ENCODE measurements around the gene TOP3B. TPM values are rescaled to one million over a fixed set of nuclear protein-coding genes. Genes with fewer than 3 reads are reported as not detected.

TOP3B gene
- total RNA-seq, 4 donors from 2014 or later: 8.9 to 24.9 (median 18.6) TPM

DNA sequence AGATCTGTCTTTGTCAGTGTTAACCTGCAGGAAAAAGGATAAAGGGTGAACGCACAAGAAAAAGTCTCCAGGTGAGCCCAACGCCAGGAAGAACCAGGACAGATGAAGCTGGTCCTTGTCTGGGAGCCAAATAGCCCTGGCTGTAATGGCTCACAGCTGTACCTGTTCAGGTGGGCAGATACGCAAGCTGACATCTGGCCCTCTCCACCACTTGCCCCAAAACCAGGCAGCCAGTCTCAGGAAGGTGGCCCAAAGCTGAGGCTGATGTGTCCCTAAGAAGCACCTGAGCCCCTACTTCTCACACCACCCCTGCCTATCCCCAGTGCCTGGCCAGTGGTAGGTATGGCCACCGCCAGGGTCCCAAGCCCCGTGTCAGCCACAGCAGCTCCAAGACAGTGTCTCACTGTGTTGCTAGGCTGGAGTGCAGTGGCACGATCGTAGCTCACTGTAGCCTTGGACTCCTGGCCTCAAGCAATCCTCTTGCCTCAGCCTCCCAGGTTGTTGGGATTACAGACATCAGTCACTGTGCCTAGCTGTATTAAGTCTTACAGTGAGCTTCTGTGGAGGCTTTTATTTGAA is 14.8 kb downstream of the TOP3B start:
- Histone ChIP-seq H3K9me3 (no peaks in the 10 kb centered on the region), H3K4me1 (no peaks in the 10 kb centered on the region), H3K4me3 (no peak overlapping the region), H3K27me3 (no peaks in the 10 kb centered on the region), H3K27ac (no peak overlapping the region), H3K36me3 (peaks cover 0 to 100% of the 10 kb centered on the region in 2 donors)
- TF ChIP-seq POLR2A (IDR thresholded peaks at IDR 0.05) (no peak), POLR2AphosphoS5 (IDR thresholded peaks at IDR 0.05) (no peak), EP300 (IDR thresholded peaks at IDR 0.05) (no peak)
- TF ChIP-seq, protein P1, sequence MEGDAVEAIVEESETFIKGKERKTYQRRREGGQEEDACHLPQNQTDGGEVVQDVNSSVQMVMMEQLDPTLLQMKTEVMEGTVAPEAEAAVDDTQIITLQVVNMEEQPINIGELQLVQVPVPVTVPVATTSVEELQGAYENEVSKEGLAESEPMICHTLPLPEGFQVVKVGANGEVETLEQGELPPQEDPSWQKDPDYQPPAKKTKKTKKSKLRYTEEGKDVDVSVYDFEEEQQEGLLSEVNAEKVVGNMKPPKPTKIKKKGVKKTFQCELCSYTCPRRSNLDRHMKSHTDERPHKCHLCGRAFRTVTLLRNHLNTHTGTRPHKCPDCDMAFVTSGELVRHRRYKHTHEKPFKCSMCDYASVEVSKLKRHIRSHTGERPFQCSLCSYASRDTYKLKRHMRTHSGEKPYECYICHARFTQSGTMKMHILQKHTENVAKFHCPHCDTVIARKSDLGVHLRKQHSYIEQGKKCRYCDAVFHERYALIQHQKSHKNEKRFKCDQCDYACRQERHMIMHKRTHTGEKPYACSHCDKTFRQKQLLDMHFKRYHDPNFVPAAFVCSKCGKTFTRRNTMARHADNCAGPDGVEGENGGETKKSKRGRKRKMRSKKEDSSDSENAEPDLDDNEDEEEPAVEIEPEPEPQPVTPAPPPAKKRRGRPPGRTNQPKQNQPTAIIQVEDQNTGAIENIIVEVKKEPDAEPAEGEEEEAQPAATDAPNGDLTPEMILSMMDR (IDR thresholded peaks at IDR 0.05): no peak
- no peak for ATAC-seq
- 87% methylated on average over 4 of the region's 7 CpGs; no CpG with 5 or more reads in 1 of the 2 donors for WGBS, 2 donors (ENCODE audit: low coverage in 1 of 2)

DNA sequence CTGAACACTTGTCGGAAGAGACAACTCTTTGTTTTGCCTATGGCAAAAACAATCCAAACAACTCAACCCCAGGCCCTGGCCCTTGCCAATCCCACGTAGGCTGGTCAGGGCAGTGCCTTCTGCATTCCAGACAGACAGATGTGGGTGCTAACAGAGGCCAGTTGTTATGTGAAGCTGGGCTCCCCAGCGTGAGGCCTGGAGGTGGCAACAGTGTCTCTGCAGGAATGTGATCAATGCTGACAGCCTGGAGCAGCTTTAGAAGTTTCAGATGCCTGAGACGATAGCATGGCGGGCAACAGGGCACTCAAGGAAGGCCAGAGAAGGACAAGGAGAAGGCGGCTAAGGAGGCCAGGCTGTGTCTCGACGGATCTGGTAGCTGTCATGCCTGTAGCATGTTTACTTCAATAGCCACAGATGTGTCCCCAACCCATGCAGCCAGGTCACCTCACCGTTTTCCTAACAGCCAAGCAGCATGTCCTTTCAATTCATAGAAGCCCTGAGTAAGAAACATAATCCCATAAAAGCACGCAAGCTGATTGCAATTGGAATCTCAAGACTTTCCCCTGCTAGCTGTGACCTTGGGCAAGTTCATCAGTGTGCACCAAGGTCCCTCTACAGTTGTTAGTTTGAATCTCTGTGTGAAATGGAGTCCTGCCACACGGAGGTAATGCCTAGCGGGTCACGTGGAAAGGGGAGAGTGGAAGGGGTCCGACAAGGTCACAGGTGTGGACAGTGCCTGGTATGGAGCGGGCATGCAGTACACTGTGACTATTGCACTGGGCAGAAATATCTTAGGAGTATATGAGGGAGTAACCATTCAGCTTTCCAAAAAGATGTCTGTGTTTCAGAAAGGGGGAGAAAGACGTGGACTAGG is 15.7 kb downstream of the TOP3B start:
- H3K36me3 ChIP-seq: peaks cover 0 to 100% of the 10 kb centered on the region in 2 donors
- no peak for TF ChIP-seq POLR2A (IDR thresholded peaks at IDR 0.05)
- no peak for TF ChIP-seq EP300 (IDR thresholded peaks at IDR 0.05)
- TF ChIP-seq POLR2AphosphoS5 (IDR thresholded peaks at IDR 0.05): no peak
- TF ChIP-seq, protein P1 (IDR thresholded peaks at IDR 0.05): no peak
- H3K4me1 ChIP-seq: no peaks in the 10 kb centered on the region
- no peaks in the 10 kb centered on the region for H3K27me3 ChIP-seq
- no peak for ATAC-seq
- WGBS, 2 donors (ENCODE audit: low coverage in 1 of 2): 86% methylated on average over 8 to 10 of the region's 16 CpGs
- no peaks in the 10 kb centered on the region for H3K9me3 ChIP-seq
- H3K27ac ChIP-seq: no peak overlapping the region
- H3K4me3 ChIP-seq: no peak overlapping the region

DNA sequence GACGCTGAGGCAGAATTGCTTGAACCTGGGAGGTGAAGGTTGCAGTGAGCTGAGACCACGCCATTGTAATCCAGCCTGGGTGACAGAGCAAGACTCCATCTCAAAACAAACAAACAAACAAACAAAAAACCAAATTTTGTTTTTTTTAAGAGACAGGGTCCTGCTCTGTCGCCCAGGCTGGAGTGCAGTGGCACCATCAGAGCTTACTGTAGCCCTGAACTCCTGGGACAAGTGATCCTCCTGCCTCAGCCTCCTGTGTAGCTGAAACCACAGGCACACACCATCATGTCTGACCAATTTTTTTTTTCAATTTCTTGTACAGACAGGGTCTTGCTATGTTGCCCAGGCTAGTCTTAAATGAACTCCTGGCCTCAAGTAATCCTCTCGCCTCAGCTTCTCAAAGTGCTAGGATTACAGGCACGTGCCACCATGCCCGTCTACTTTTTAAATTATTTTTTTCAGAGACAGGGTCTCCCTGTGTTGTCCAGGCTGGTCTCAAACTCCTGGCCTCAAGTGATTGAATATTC is 16.8 kb downstream of the TOP3B start:
- Histone ChIP-seq H3K36me3 (peaks cover 0 to 100% of the 10 kb centered on the region in 2 donors), H3K27ac (no peak overlapping the region), H3K4me3 (no peak overlapping the region), H3K4me1 (no peaks in the 10 kb centered on the region), H3K9me3 (no peaks in the 10 kb centered on the region), H3K27me3 (no peaks in the 10 kb centered on the region)
- ATAC-seq: no peak
- WGBS, 2 donors (ENCODE audit: low coverage in 1 of 2): 93 to 95% methylated on average over 3 to 6 of the region's 6 CpGs
- TF ChIP-seq EP300 (IDR thresholded peaks at IDR 0.05) (no peak), POLR2AphosphoS5 (IDR thresholded peaks at IDR 0.05) (no peak), POLR2A (IDR thresholded peaks at IDR 0.05) (no peak)
- TF ChIP-seq, protein P1 (IDR thresholded peaks at IDR 0.05): no peak

DNA sequence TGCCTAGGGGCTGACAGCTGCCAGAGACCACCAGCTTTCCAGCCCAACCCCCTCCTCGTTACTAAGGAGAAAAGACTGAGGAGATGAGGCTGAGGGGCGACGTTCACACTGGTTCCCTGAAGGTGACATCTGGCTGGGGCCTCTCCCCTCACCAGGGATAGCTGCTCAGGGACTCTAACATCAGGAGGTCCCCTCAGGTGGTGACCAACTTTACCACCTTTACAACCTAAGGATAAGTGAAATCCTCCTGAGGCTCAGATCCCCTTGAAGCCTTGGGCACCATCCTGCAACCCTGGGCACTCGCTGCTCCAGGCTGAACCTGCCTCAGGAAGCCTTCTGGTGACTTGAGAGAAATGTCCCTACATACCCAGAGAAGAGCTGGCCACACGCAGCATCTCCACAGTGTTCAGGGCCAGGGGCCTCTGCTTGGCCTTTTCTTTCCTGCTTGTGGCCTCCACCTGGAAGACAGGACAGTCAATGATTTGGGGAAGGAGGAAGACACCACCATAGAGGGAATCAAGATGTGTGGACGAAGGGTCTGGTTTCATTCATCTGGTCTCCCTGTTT is 17.6 kb downstream of the TOP3B start:
- H3K9me3 ChIP-seq: no peaks in the 10 kb centered on the region
- H3K27ac ChIP-seq: no peak overlapping the region
- no peak overlapping the region for H3K4me3 ChIP-seq
- TF ChIP-seq EP300 (IDR thresholded peaks at IDR 0.05) (no peak), POLR2AphosphoS5 (IDR thresholded peaks at IDR 0.05) (no peak), POLR2A (IDR thresholded peaks at IDR 0.05) (no peak)
- TF ChIP-seq, protein P1 (IDR thresholded peaks at IDR 0.05): no peak
- ATAC-seq: no peak
- 83% methylated on average over 3 of the region's 6 CpGs; no CpG with 5 or more reads in 1 of the 2 donors for WGBS, 2 donors (ENCODE audit: low coverage in 1 of 2)
- H3K4me1 ChIP-seq: no peaks in the 10 kb centered on the region
- H3K36me3 ChIP-seq: peaks cover 0 to 100% of the 10 kb centered on the region in 2 donors
- H3K27me3 ChIP-seq: no peaks in the 10 kb centered on the region
